ENCODE measurements around the gene CCDC9B. TPM values are rescaled to one million over a fixed set of nuclear protein-coding genes. Genes with fewer than 3 reads are reported as not detected.

CCDC9B gene
- total RNA-seq, 4 donors from 2014 or later: 5.4 to 34.4 (median 15.0) TPM

DNA sequence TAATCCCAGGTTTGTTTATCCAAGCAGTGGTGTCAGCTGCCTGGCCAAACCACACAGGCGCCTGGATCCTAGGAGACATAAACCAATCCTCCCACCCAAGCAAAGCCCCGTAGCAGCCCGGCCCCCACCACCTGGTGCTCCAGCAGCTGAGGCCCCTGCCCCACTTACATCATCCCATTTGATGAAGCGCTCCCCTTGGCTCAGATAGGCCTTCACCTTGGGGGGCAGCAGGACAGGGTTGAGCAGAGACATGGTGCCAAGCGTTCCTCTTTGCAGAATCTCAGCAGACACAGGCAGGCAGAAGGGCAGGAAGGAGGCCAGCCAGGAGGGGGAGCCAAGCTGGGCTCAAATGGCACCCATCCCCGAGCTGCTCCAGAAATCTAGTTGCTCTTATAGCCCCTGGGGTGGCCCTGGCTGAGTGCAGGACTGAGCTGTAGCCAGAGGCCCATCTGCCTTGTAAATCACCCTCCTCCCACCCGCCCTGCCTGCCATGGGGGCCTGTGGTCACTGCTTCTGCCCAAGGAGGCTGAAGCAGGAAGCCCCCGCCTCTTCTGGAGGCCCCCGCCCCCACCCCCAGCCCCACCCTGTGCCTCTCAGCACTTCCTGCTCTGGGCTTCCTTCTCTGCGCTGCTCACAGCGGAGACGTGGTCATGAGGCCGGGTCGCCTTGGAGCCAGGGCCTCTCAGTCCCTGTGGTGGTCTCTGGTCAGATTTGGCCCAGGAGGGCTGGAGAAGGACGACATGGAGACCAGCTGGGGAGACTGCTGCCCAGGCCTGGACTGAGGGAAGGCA is 33.1 kb downstream of the CCDC9B start, which contains the start of gene PLCB2:
Gene PLCB2, minus strand, starts transcription at position 515 of the 791 bp plus-strand sequence. Its CDS starts 263 bp downstream, at position 252.
- Histone ChIP-seq H3K27ac (peak within 1 kb of the TSS; percentile 56 to 83 (median 74)), H3K36me3 (no peaks in the 10 kb centered on the region), H3K9me3 (no peaks in the 10 kb centered on the region), H3K4me1 (peaks cover 0 to 4% (median 0%) of the 10 kb centered on the region in 3 donors), H3K4me3 (peak within 1 kb of the TSS; percentile 12 to 57 (median 32)), H3K27me3 (peaks cover 0 to 63% (median 0%) of the 10 kb centered on the region in 4 donors)
- intact Hi-C loops (cut with DNase I): no loop called here
- WGBS, 2 donors: 24 to 49% methylated on average over 3 to 4 of the region's 15 CpGs
- TF ChIP-seq POLR2A (IDR thresholded peaks at IDR 0.05) (peak in 1 of 4 donors; percentile 32), CTCF (IDR thresholded peaks at IDR 0.05) (peak in 2 of 6 experiments; percentile 11 to 17)
- no peak for DNase-seq

GRCh38 chr15:40306908-40307307 is 33.8 kb downstream of the CCDC9B start:
- Histone ChIP-seq H3K4me1 (peaks cover 0 to 4% (median 0%) of the 10 kb centered on the region in 3 donors), H3K4me3 (peak overlapping the region; percentile 11 to 57 (median 32)), H3K9me3 (no peaks in the 10 kb centered on the region), H3K27me3 (peaks cover 0 to 62% (median 0%) of the 10 kb centered on the region in 4 donors), H3K27ac (peak overlapping the region in 2 of 4 donors; percentile 81 to 83), H3K36me3 (no peaks in the 10 kb centered on the region)
- WGBS, 2 donors: 68% methylated on average over 4 of the region's 7 CpGs; no CpG with 5 or more reads in 1 of the 2 donors
- TF ChIP-seq CTCF (IDR thresholded peaks at IDR 0.05): no peak
- no peak for TF ChIP-seq POLR2A (IDR thresholded peaks at IDR 0.05)
- intact Hi-C loops (cut with DNase I): no loop called here
- no peak for DNase-seq

GRCh38 chr15:40306371-40306770 is 34.4 kb downstream of the CCDC9B start:
- Histone ChIP-seq H3K4me3 (peak overlapping the region in 3 of 4 donors; percentile 21 to 57 (median 42)), H3K27me3 (peaks cover 0 to 57% (median 0%) of the 10 kb centered on the region in 4 donors), H3K27ac (no peak overlapping the region), H3K36me3 (no peaks in the 10 kb centered on the region), H3K4me1 (peaks cover 0 to 4% (median 0%) of the 10 kb centered on the region in 3 donors), H3K9me3 (no peaks in the 10 kb centered on the region)
- no peak for DNase-seq
- intact Hi-C loops (cut with DNase I): no loop called here
- 83 to 91% methylated on average over 3 to 4 of the region's 5 CpGs for WGBS, 2 donors
- no peak for TF ChIP-seq POLR2A (IDR thresholded peaks at IDR 0.05)
- no peak for TF ChIP-seq CTCF (IDR thresholded peaks at IDR 0.05)

- no peaks in the 10 kb centered on the region for H3K36me3 ChIP-seq
- peaks cover 0 to 4% (median 2%) of the 10 kb centered on the region in 3 donors for H3K9me3 ChIP-seq
- intact Hi-C loops (cut with DNase I): no loop called here
- H3K4me3 ChIP-seq: no peak overlapping the region
- H3K4me1 ChIP-seq: peaks cover 0 to 4% (median 0%) of the 10 kb centered on the region in 3 donors
- DNase-seq: no peak
- peaks cover 0 to 46% (median 0%) of the 10 kb centered on the region in 4 donors for H3K27me3 ChIP-seq
- 76 to 95% methylated on average over 2 of the region's 4 CpGs for WGBS, 2 donors
- TF ChIP-seq POLR2A (IDR thresholded peaks at IDR 0.05): no peak
- no peak for TF ChIP-seq CTCF (IDR thresholded peaks at IDR 0.05)
- no peak overlapping the region for H3K27ac ChIP-seq
Observed at GRCh38 chr15:40305281-40305680, 35.5 kb downstream of the CCDC9B start.

DNA sequence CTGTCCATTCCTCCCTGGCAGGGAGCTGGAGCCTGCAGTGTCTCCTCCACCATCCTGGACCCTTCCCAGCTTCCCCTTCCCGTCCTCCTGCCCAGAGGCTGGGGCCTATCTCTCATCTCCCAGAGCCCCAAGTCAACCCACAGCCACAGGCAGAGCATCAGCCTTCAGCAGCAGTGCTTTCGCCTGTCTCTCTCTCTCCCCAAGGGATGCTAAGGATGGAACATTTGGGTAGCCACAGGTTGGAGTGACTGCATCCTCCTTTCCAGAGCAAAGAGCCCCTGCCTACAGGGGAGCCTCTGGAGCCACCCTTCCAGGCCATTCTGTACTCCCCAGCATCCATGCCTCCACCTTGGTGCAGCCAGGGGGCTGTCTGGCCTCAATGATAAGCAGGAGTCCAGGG is 37.2 kb downstream of the CCDC9B start:
- intact Hi-C loops (cut with DNase I): no loop called here
- peaks cover 0 to 32% (median 0%) of the 10 kb centered on the region in 4 donors for H3K27me3 ChIP-seq
- no peak for TF ChIP-seq CTCF (IDR thresholded peaks at IDR 0.05)
- no peaks in the 10 kb centered on the region for H3K4me1 ChIP-seq
- DNase-seq: no peak
- WGBS, 2 donors: 85 to 86% methylated on average over 1 to 2 of the region's 2 CpGs
- H3K9me3 ChIP-seq: peaks cover 0 to 11% (median 7%) of the 10 kb centered on the region in 3 donors
- no peak overlapping the region for H3K4me3 ChIP-seq
- no peaks in the 10 kb centered on the region for H3K36me3 ChIP-seq
- H3K27ac ChIP-seq: no peak overlapping the region

Measured in esophagus squamous epithelium (tissue), 5 donors.